ENCODE results near the gene LCN6. TPM values are rescaled to one million over a fixed set of nuclear protein-coding genes. Genes with fewer than 3 reads are reported as not detected.

Gene LCN6
- polyA plus RNA-seq, 6 donors from 2014 or later, result not detected

DNA sequence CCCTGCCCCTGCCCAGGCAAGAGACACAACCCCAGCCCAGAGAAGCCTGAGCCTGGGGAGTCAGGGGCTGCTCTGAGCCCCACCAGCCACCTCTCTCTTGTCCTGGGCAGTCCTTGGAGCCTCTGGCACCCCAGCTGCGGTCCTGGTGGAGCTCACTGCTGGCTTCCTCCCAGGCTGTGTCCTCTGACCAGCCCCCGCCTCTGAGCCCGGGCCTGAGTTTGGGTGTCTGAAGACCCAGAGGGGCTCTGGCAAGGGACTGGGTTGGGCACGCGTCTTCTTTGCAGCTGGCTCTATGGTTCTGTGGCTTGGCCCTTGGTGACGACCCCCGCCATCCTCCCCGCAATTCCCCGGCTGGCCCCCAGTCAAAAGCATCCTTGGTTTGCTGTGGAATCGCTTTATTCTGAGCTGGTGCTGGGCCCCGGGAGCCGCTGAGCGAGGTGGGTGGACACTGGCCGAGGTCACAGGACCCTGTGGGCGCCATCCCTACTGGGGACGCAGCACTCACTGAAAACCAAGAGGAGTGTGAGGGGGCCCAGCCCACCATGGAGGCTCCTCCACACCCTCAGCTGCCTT is 4.6 kb downstream of the LCN6 start:
- no peaks in the 10 kb centered on the region for H3K9me3 Mint-ChIP-seq
- H3K27me3 Mint-ChIP-seq, result no peaks in the 10 kb centered on the region
- no peak for DNase-seq
- H3K4me3 Mint-ChIP-seq, result peak overlapping the region; percentile 47 to 97 (median 90)
- H3K4me1 Mint-ChIP-seq, result peaks cover 41 to 69% (median 56%) of the 10 kb centered on the region in 3 donors
- H3K27ac Mint-ChIP-seq, result peak overlapping the region in 3 of 6 donors; percentile 41 to 87 (median 78)
- peaks cover 0 to 7% of the 10 kb centered on the region in 2 donors for H3K36me3 Mint-ChIP-seq
- ATAC-seq (ENCODE audit: low read depth in 2 of 2), result no peak

DNA sequence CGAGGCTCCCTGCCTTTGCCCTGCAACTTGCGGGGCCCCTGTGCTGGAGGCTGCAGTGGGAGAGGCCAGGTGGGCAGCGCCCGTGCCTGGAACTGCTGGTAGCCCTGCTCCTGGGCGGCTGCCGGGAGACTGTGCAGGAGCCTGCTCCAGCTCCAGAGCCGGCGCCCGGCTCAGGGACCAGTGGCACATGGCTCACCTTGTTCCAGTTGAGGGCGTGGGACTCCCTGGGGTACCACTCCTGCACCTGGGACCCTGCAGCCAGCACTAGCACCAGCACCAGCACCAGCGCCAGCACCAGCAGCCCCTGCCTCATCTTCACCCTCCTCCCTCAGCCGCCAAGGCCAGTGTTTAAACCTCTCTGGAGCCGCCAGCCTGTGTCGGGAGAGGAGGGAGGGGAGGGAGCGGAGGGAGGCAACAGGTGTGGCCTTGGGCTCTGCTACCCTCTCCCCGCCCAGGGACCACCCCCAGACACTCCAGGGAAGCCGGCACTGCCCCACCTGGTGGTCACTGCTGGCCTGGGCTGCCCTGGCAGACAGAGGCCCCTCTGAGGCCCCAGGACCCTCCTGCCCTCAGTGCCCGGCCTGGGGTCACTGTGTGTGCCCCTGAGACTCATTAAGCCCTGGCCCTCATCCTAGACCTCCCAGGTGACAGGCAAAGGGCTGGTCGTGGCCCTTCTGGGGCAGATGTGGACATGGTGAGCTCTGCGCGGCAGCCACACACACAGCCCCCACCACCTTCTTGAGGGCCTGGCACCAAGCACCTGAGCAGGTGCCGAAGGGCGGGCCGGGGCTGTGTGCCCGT is 5.5 kb downstream of the LCN6 start, which contains the start of gene LCN10:
TSS of gene LCN10 (minus strand) at position 350 of the 801 bp plus-strand sequence. CDS start at position 313, 37 bp downstream.
- no peaks in the 10 kb centered on the region for H3K9me3 Mint-ChIP-seq
- peaks cover 0 to 14% of the 10 kb centered on the region in 2 donors for H3K36me3 Mint-ChIP-seq
- H3K4me3 Mint-ChIP-seq, result peak within 1 kb of the TSS; percentile 85 to 97 (median 94)
- peaks cover 40 to 68% (median 54%) of the 10 kb centered on the region in 3 donors for H3K4me1 Mint-ChIP-seq
- DNase-seq (no peak), ATAC-seq (ENCODE audit: low read depth in 2 of 2) (peak; percentile 7 to 11)
- peak within 1 kb of the TSS in 5 of 6 donors; percentile 69 to 95 (median 88) for H3K27ac Mint-ChIP-seq
- H3K27me3 Mint-ChIP-seq, result no peaks in the 10 kb centered on the region

DNA sequence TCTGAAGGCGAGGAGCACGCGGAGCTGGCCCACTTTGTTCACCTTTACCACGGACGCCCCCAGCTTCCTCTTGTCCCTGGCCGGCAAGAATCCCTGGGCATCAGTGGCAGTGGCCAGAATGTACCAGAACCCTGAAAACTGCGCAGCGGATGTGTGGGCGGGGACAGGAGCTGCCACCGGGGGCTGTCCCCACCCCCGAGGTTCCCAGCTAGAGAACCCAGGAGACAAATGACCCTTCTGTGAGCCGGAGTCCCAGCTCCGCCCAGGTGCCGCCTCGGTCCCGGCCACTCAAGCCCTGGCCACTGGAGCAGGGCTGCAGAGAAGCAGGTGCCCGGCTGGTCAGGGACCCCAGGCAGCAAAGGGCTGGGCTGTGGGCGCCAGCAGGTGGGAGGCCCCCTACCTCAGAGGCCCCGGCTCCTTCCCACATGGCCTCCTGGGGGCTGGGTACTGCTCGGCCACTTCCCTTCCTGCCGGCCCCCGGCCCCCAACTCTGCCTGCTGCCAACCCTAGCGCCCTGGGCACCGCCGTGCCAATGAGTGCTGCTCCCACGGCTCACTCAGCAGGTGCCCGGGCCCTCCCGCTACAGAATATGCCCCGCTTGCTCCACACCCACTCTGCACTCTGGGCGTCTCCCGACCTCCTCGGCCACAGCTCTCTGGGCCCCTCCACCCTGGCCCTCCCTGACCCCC is 6.3 kb downstream of the LCN6 start:
- H3K9me3 Mint-ChIP-seq, result no peaks in the 10 kb centered on the region
- ATAC-seq (ENCODE audit: low read depth in 2 of 2), result peak; percentile 70 to 74
- peak overlapping the region; percentile 85 to 97 (median 94) for H3K4me3 Mint-ChIP-seq
- peaks cover 38 to 64% (median 52%) of the 10 kb centered on the region in 3 donors for H3K4me1 Mint-ChIP-seq
- H3K36me3 Mint-ChIP-seq, result peaks cover 0 to 14% of the 10 kb centered on the region in 2 donors
- H3K27ac Mint-ChIP-seq, result peak overlapping the region in 4 of 6 donors; percentile 87 to 95 (median 92)
- DNase-seq, result peak; percentile 64
- H3K27me3 Mint-ChIP-seq, result no peaks in the 10 kb centered on the region

DNA sequence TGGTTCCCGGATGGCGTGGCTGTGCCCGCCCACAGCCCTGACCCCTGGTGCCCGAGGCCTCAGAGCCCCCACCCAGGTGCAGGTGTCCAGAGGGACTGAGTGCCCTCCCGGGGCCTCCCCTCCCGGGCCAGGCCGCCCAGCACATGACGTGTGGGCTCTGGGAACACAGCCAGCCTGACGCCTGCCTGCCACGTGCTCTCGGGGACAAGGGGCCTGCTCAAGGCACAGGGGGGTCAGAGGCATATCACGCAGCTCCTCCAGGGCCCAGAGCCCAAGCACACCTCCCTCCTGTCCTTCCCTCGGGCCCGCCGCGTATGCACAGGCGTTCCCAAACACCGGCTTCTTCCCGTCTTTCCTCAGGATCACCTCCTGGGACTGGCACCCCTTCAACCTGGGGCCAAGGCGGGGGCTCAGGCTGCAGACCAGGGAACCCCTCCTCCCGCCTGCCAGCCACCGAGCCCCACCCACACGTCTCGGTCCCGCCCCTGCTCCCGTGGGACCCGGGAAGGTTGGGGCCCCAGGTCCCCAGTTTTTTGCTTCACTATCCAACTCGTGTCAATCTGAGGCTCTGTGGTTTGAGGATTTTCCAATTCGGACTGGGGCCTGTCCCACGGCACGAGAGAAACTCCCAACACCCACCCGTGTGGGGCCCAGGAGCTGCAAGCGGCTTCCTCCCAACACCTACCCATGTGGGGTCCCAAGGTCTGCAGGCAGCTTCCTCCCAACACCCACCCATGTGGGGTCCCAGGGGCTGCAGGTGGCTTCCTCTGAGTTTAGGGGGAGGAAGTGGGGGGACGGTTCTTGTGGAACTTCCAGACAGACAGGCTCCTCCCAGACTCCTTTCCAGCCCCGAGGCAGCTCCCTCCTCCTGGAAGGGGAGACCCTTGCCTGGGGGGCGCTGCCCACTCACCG is 7.1 kb downstream of the LCN6 start:
- DNase-seq, result no peak
- Mint-ChIP-seq H3K27me3 (no peaks in the 10 kb centered on the region), H3K27ac (peak overlapping the region in 4 of 6 donors; percentile 87 to 95 (median 92)), H3K4me3 (peak overlapping the region; percentile 85 to 97 (median 94)), H3K36me3 (peaks cover 0 to 14% of the 10 kb centered on the region in 2 donors), H3K4me1 (peaks cover 36 to 60% (median 54%) of the 10 kb centered on the region in 3 donors), H3K9me3 (no peaks in the 10 kb centered on the region)
- ATAC-seq (ENCODE audit: low read depth in 2 of 2), result peak; percentile 19 to 20

DNA sequence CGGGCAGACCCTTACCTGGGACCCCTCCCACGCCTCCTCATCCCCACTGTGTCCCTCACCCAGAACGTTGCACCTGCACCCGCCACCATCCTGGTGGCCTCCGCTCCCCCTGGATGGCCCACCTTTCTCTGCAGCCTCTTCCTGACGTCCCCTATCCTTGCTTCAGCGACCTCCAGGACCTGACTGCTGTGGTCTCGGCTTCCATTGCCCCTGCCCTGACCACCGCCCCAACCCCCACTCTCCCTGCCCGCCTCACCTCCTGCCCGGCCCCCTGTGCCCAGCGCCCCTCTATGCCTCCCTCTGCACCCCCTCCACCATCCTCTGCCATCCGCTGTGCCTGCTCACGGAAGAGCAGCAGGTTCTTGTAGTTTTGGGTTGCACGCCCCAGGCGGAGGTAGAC is 7.8 kb downstream of the LCN6 start:
- H3K4me3 Mint-ChIP-seq, result peak overlapping the region; percentile 74 to 95 (median 87)

DNA sequence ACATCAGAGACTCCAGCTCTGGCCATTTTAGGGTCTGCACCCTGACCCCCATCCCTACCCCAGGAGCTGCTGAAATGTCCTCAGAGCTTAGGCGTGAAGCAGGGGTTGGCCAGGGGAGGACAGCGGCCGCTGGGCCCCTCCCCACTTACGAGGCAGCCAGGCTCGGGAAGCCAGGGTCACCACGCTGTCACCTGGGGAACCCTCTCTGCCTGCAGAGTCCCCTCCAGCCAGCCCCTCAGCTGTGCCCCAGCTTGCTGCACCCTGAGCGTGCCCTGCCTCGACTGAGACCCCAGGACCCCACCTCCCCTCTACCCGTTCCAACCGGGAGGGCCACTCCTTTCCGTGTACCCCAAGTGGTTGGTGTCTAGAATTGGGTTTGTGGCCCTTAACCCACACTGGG is 8.3 kb downstream of the LCN6 start:
- peak overlapping the region in 2 of 6 donors; percentile 54 to 95 for H3K27ac Mint-ChIP-seq
- H3K36me3 Mint-ChIP-seq, result peaks cover 0 to 14% of the 10 kb centered on the region in 2 donors
- ATAC-seq (ENCODE audit: low read depth in 2 of 2) (no peak), DNase-seq (no peak)
- peaks cover 35 to 60% (median 54%) of the 10 kb centered on the region in 3 donors for H3K4me1 Mint-ChIP-seq
- no peaks in the 10 kb centered on the region for H3K27me3 Mint-ChIP-seq
- H3K4me3 Mint-ChIP-seq, result peak overlapping the region; percentile 74 to 95 (median 87)
- no peaks in the 10 kb centered on the region for H3K9me3 Mint-ChIP-seq

More for the DNA sequence above, 7.8 kb downstream of the LCN6 start:
- H3K27me3 Mint-ChIP-seq, result no peaks in the 10 kb centered on the region
- no peak for ATAC-seq (ENCODE audit: low read depth in 2 of 2)
- peaks cover 36 to 60% (median 54%) of the 10 kb centered on the region in 3 donors for H3K4me1 Mint-ChIP-seq
- H3K27ac Mint-ChIP-seq, result peak overlapping the region in 4 of 6 donors; percentile 52 to 95 (median 70)
- DNase-seq, result no peak
- H3K36me3 Mint-ChIP-seq, result peaks cover 0 to 14% of the 10 kb centered on the region in 2 donors
- H3K9me3 Mint-ChIP-seq, result no peaks in the 10 kb centered on the region

DNA sequence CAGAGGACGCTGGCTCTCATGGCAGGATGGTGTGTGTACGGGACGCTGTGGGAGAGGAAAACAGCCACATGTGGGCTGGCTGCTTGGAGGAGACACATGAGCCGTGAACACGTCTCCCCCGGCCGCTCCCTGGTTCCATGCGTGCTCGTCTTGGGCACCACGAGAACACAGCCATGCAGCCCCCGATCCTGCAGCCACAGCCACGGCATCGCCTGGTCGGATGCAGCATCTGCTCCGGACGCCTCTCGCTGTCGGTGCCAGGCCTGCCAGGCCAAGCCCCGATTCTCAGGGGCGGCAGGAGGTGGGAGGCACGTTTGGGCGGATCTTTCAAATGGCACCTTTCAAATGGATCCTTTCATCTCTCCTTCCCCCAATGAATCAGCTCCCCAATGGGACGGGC is 8.8 kb downstream of the LCN6 start:
- Mint-ChIP-seq H3K36me3 (peaks cover 0 to 14% of the 10 kb centered on the region in 2 donors), H3K9me3 (no peaks in the 10 kb centered on the region), H3K27ac (no peak overlapping the region), H3K27me3 (no peaks in the 10 kb centered on the region), H3K4me3 (peak overlapping the region in 7 of 8 donors; percentile 9 to 85 (median 63)), H3K4me1 (peaks cover 32 to 60% (median 54%) of the 10 kb centered on the region in 3 donors)
- DNase-seq (no peak), ATAC-seq (ENCODE audit: low read depth in 2 of 2) (no peak)

DNA sequence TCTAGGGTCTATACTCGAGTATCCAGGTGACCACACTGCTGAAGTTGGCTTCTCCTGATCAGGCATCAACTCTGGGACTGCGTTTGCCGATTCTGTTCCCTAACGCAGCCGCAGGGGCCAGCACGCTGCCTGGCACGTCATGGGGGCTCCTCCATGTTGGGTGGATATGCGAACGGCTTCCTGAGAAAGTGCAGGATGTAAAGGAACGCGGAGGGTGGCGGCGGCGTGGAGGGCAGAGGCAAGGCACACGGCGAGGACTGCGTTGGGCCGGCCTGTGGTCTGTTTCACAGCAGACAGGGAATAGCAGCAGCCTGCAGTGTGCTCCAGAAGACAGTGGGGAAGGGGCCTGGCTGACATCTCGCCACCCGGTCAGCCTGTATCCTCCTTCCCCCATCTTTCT is 9.4 kb downstream of the LCN6 start:
- no peaks in the 10 kb centered on the region for H3K27me3 Mint-ChIP-seq
- no peaks in the 10 kb centered on the region for H3K9me3 Mint-ChIP-seq
- DNase-seq, result no peak
- peaks cover 0 to 14% of the 10 kb centered on the region in 2 donors for H3K36me3 Mint-ChIP-seq
- H3K4me1 Mint-ChIP-seq, result peaks cover 32 to 57% (median 57%) of the 10 kb centered on the region in 3 donors
- no peak for ATAC-seq (ENCODE audit: low read depth in 2 of 2)
- peak overlapping the region in 1 of 6 donors; percentile 78 for H3K27ac Mint-ChIP-seq
- H3K4me3 Mint-ChIP-seq, result peak overlapping the region in 4 of 8 donors; percentile 32 to 85 (median 53)

DNA sequence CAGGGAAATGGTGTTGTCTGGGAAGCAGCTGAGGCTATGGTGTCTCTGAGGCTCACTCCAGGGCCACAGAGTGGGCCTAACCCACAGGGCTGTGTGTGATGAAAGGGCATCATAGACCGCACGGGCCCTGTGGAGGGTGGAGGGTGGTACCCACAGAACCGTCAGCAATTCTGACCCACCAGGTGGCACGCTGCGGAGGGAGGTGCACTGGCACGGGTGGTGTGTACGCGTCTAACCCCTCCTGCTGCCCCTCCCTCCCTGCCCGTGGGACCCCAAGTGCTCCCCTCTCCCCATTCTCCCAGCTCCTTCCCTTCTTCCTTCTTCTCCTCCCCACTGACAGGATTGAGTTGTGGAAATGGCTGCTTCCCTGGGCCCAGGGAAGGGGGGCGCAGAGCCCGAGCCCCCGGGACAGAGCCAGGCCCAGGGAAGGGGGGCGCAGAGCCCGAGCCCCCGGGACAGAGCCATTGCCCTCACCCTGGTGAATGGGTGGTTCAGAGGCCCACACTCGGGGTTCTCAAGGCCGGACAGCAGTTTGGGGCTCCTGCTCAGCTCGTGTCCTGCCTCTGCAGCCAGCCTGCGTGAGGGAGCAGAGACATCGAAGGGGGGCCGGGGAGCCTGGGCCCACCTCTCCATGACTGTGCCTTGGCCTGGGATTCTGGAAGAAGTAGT is 12.4 kb downstream of the LCN6 start:
- Mint-ChIP-seq H3K4me1 (peaks cover 28 to 53% (median 35%) of the 10 kb centered on the region in 3 donors), H3K27me3 (no peaks in the 10 kb centered on the region), H3K27ac (peak overlapping the region in 2 of 6 donors; percentile 13 to 47), H3K36me3 (peaks cover 0 to 14% of the 10 kb centered on the region in 2 donors), H3K9me3 (no peaks in the 10 kb centered on the region), H3K4me3 (peak overlapping the region in 1 of 8 donors; percentile 41)
- ATAC-seq (ENCODE audit: low read depth in 2 of 2) (no peak), DNase-seq (no peak)

DNA sequence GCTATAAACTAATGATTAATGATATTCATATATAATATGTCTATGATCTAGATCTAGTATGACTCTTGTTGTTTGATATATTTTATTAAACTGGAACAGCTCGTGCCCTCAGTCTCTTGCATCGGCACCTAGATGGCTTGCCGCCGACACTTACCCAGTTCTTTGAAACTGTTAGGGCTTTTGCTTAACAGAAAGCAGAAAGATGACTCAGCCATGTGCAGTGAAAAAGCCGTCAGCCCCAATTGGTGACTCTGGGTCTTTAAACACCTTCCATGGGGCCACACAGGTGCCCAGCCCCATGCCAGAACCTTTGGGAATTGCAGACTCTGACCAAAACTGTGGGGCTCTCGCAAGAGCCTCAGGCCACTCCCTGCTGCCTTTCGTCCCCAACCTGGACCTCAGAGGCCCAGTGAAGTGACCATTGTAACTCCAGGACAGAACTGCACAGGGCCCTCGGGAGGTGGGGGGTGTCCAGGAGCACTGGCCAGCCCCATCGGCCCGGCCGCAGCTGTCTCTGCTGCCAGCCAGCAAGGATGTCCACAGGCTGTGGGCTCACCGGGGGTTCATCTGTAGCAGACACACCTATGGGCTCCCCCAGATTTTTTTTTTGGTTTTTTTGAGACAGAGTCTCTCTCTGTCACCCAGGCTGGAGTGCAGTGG is 13.4 kb downstream of the LCN6 start:
- H3K4me3 Mint-ChIP-seq, result peak overlapping the region in 1 of 8 donors; percentile 41
- peaks cover 22 to 57% (median 36%) of the 10 kb centered on the region in 3 donors for H3K4me1 Mint-ChIP-seq
- H3K27ac Mint-ChIP-seq, result no peak overlapping the region
- ATAC-seq (ENCODE audit: low read depth in 2 of 2) (no peak), DNase-seq (no peak)
- H3K36me3 Mint-ChIP-seq, result peaks cover 0 to 14% of the 10 kb centered on the region in 2 donors
- no peaks in the 10 kb centered on the region for H3K9me3 Mint-ChIP-seq
- no peaks in the 10 kb centered on the region for H3K27me3 Mint-ChIP-seq

DNA sequence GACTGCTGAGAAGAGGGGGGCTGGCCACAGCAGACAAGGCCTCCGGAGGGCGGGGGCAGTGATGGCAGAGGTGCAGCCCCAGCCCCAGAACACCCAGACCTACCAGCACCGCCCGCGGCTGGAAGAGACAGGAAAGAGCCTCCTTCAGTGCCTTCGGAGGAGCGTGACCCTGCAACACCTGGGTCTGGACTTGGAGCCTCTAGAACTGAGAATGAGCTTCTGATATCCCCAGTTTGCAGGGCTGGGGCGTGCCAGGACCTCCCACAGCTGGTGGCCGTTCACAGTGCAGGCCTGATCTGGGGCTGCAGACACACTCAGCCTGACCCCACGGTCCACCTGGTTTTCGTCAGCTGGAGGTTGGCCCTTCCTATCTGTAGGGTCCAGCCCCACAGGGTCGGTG is 14.7 kb downstream of the LCN6 start:
- H3K4me1 Mint-ChIP-seq, result peaks cover 14 to 52% (median 38%) of the 10 kb centered on the region in 3 donors
- H3K36me3 Mint-ChIP-seq, result peaks cover 0 to 6% of the 10 kb centered on the region in 2 donors
- H3K27ac Mint-ChIP-seq, result peak overlapping the region in 1 of 6 donors; percentile 61
- no peaks in the 10 kb centered on the region for H3K9me3 Mint-ChIP-seq
- H3K4me3 Mint-ChIP-seq, result peak overlapping the region in 2 of 8 donors; percentile 23 to 32
- no peak for ATAC-seq (ENCODE audit: low read depth in 2 of 2)
- H3K27me3 Mint-ChIP-seq, result no peaks in the 10 kb centered on the region
- DNase-seq, result no peak
